Lower leg skin (tissue), 3 donors: Measurements from ENCODE around the gene FHOD3.

Source experiments
- POLR2A ChIP-seq, 2 donors: fragments of 450-650 bp; IDR thresholded peaks; one replicate each; pipeline ENCODE4 v1.6.1; 2016 to 2017; ENCODE audit warnings: antibody characterized with exemption in 2 of 2, mild to moderate bottlenecking in 1 of 2, moderate library complexity in 1 of 2
- TF ChIP-seq, protein P1 (sequence below), 3 donors: fragments of 450-650 bp; IDR thresholded peaks; one replicate each; pipeline ENCODE4 v1.5.1; 2016; ENCODE audit warnings: antibody characterized with exemption in 3 of 3, mild to moderate bottlenecking in 3 of 3, moderate library complexity in 2 of 3

DNA sequence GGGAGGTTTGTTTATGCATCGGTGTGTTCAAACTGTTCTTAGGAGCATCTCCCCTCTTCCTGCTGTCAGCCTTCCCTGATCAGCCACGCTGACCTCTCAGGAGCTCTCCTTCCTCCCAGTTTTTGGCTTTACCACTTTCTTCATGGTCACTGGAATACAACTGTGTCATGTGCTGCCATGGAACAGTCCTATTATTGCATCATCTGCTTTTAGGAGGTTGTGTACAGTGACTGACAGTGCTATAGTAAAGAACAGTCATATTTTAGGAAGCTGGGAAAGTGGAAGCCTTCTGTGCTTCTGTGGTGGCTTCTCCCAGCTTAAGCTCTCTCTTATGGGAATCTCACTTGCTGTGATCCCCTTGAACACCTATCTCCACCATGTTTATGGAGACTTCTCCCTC, 365.8 kb downstream of the FHOD3 start:
- TF ChIP-seq, protein P1, sequence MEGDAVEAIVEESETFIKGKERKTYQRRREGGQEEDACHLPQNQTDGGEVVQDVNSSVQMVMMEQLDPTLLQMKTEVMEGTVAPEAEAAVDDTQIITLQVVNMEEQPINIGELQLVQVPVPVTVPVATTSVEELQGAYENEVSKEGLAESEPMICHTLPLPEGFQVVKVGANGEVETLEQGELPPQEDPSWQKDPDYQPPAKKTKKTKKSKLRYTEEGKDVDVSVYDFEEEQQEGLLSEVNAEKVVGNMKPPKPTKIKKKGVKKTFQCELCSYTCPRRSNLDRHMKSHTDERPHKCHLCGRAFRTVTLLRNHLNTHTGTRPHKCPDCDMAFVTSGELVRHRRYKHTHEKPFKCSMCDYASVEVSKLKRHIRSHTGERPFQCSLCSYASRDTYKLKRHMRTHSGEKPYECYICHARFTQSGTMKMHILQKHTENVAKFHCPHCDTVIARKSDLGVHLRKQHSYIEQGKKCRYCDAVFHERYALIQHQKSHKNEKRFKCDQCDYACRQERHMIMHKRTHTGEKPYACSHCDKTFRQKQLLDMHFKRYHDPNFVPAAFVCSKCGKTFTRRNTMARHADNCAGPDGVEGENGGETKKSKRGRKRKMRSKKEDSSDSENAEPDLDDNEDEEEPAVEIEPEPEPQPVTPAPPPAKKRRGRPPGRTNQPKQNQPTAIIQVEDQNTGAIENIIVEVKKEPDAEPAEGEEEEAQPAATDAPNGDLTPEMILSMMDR (IDR thresholded peaks at IDR 0.05) = no peak
- TF ChIP-seq POLR2A (IDR thresholded peaks at IDR 0.05) = no peak
